ENCODE results near the gene GPC6.

The GPC6 gene

GRCh38 chr13:94444826-94445225 lies 1218.2 kb downstream of the GPC6 start:
- in situ Hi-C loops (cut with HindIII; ENCODE audit: low pct_ligation_motif_present, low sequenced_read_pairs), result no loop called here
- no peak for DNase-seq
- no peak overlapping the region for H3K27ac ChIP-seq
- H3K36me3 ChIP-seq (replicated peaks), result no peaks in the 10 kb centered on the region
- no peak for TF ChIP-seq CTCF (IDR thresholded peaks at IDR 0.05; ENCODE audit: low read depth, low read length, missing control alignments)
- H3K27me3 ChIP-seq (replicated peaks), result no peaks in the 10 kb centered on the region
- no peak overlapping the region for H3K4me3 ChIP-seq (ENCODE audit: low read depth, low read length)

GRCh38 chr13:94454334-94454733 lies 1227.7 kb downstream of the GPC6 start:
- no peak for DNase-seq
- no peak overlapping the region for H3K27ac ChIP-seq
- TF ChIP-seq CTCF (IDR thresholded peaks at IDR 0.05; ENCODE audit: low read depth, low read length, missing control alignments), result no peak
- no peaks in the 10 kb centered on the region for H3K36me3 ChIP-seq (replicated peaks)
- H3K4me3 ChIP-seq (ENCODE audit: low read depth, low read length), result no peak overlapping the region
- in situ Hi-C loops (cut with HindIII; ENCODE audit: low pct_ligation_motif_present, low sequenced_read_pairs), result no loop called here
- no peaks in the 10 kb centered on the region for H3K27me3 ChIP-seq (replicated peaks)

- TF ChIP-seq CTCF (IDR thresholded peaks at IDR 0.05; ENCODE audit: low read depth, low read length, missing control alignments), result no peak
- Histone ChIP-seq H3K27me3 (replicated peaks) (no peaks in the 10 kb centered on the region), H3K4me3 (ENCODE audit: low read depth, low read length) (no peak overlapping the region), H3K27ac (no peak overlapping the region), H3K36me3 (replicated peaks) (no peaks in the 10 kb centered on the region)
- in situ Hi-C loops (cut with HindIII; ENCODE audit: low pct_ligation_motif_present, low sequenced_read_pairs), result no loop called here
- no peak for DNase-seq
These were observed 1228.3 kb downstream of the GPC6 start for GRCh38 chr13:94454906-94455305.

DNA sequence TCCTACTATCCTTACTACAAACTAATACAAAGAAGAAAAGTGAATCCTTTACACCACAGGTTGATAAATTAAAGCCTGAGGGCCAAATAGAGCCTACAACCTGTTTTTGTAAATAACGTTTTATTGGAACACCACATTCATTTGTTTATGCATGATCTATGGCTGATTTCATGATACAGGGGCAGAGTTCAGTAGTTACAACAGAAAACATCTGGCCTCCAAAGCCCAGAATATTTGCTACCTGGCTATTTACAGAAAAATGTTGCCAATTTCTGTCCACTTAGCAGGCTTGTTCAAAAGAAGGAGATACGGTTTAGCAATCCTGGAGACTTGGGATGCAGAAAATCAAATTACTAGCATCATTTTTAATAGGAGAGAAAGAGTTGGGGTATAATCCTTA lies 1228.8 kb downstream of the GPC6 start:
- no peak overlapping the region for H3K4me3 ChIP-seq (ENCODE audit: low read depth, low read length)
- no peak for TF ChIP-seq CTCF (IDR thresholded peaks at IDR 0.05; ENCODE audit: low read depth, low read length, missing control alignments)
- no peaks in the 10 kb centered on the region for H3K27me3 ChIP-seq (replicated peaks)
- H3K27ac ChIP-seq, result no peak overlapping the region
- no peak for DNase-seq
- in situ Hi-C loops (cut with HindIII; ENCODE audit: low pct_ligation_motif_present, low sequenced_read_pairs), result no loop called here
- H3K36me3 ChIP-seq (replicated peaks), result no peaks in the 10 kb centered on the region

All from brain microvascular endothelial cell (primary cell).